ENCODE results near the gene ZMIZ1. TPM values are rescaled to one million over a fixed set of nuclear protein-coding genes. Genes with fewer than 3 reads are reported as not detected.

ZMIZ1 gene
- total and polyA plus RNA-seq, 2 donors: 30.2 to 54.6 TPM

DNA sequence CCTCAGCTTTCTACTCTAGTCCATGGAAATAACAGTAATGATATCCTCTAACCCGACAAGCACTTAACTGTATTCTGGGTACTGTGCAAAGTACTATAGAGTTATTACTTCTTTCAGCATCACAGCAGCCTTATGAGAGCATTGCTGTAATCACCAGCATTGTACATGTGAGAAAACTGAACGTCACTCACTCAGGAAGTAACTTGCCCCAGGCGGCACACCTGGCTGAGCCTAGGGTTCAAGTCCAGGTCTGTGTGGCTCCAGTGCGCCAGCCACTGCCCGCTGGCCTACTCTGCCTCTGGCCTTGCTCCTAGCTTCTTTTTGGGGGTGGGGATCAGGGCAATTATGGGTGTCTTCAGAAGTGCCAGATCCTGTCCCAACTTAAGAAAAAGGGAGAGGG lies 50.5 kb downstream of the ZMIZ1 start:
- WGBS: 78% methylated on average over 5 of the region's 5 CpGs
- no peak overlapping the region for H3K4me3 ChIP-seq (ENCODE audit: low read depth, low read length)
- peaks cover 4% of the 10 kb centered on the region for H3K36me3 ChIP-seq (ENCODE audit: insufficient read depth)
- no peak overlapping the region for H3K27ac ChIP-seq (ENCODE audit: low read depth)
- DNase-seq (ENCODE audit: extremely low spot score): no peak
- no peaks in the 10 kb centered on the region for H3K4me1 ChIP-seq (ENCODE audit: insufficient read depth)

DNA sequence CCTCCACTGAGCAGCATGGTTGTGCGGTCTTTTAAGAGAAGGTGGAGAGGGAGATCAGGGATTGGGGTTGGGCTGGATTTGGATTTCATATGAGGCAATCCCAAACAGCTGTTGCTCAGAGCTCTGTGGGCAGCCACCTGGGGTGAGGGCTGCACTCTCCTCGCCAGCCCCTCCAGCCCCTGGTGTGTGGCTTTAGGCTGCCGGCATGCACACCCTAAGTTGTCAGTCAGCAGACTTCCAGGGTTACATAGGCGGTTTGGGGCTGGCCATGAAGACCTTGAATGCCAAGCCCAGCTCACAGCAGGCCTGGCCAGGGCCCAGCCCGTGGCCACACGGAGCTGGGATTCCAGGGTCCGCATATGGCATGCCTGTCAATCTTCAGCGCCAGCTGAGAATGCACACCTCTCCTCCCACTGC lies 54.8 kb downstream of the ZMIZ1 start:
- Histone ChIP-seq H3K4me3 (ENCODE audit: low read depth, low read length) (no peak overlapping the region), H3K36me3 (ENCODE audit: insufficient read depth) (peaks cover 4% of the 10 kb centered on the region), H3K27ac (ENCODE audit: low read depth) (no peak overlapping the region), H3K4me1 (ENCODE audit: insufficient read depth) (no peaks in the 10 kb centered on the region)
- whole genome bisulfite sequencing: 74% methylated on average over 8 of the region's 8 CpGs
- no peak for DNase-seq (ENCODE audit: extremely low spot score)

DNA sequence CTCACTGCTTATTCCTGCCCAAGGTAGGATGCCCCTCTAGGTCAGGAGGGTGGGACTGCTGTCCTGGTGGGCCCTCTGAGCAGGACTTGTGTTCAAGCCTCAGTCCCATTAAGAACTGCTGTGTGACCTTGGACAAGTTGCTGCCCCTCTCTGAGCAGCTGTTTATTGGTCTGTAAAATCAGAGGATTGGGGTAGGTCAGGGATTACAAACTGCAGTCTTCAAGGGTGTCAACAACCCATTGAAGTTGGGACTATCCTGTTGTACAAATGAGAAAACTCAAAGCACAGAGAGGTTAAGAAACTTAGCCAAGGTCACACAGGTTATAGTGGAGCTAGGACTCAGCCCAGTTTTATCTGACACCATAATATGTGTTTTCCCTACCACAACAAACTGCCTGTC lies 55.3 kb downstream of the ZMIZ1 start:
- Histone ChIP-seq H3K27ac (ENCODE audit: low read depth) (no peak overlapping the region), H3K36me3 (ENCODE audit: insufficient read depth) (peaks cover 4% of the 10 kb centered on the region), H3K4me3 (ENCODE audit: low read depth, low read length) (no peak overlapping the region), H3K4me1 (ENCODE audit: insufficient read depth) (no peaks in the 10 kb centered on the region)
- DNase-seq (ENCODE audit: extremely low spot score): no peak

DNA sequence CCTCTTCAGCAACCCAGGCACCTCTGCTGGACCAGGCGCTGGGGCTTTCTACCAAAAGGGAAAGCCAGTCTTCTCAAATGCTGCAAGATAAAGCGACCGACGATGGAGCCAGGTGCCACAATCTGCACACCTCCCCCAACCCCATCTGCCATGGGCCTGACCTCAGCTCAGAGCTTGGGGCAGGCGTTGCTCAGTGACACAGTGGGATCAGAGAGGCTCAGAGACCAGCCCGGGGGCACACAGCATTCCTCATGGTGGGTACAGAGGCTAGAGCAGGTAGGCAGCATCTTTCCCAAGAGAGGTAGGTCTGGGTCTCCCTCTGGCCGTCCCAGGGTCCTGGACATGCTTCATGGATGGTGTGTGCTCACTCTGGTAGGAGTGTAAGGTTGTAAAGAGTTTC lies 56.3 kb downstream of the ZMIZ1 start:
- DNase-seq (ENCODE audit: extremely low spot score): no peak
- WGBS: 83% methylated on average over 7 of the region's 7 CpGs
- Histone ChIP-seq H3K27ac (ENCODE audit: low read depth) (no peak overlapping the region), H3K36me3 (ENCODE audit: insufficient read depth) (peaks cover 4% of the 10 kb centered on the region), H3K4me3 (ENCODE audit: low read depth, low read length) (no peak overlapping the region), H3K4me1 (ENCODE audit: insufficient read depth) (no peaks in the 10 kb centered on the region)

DNA sequence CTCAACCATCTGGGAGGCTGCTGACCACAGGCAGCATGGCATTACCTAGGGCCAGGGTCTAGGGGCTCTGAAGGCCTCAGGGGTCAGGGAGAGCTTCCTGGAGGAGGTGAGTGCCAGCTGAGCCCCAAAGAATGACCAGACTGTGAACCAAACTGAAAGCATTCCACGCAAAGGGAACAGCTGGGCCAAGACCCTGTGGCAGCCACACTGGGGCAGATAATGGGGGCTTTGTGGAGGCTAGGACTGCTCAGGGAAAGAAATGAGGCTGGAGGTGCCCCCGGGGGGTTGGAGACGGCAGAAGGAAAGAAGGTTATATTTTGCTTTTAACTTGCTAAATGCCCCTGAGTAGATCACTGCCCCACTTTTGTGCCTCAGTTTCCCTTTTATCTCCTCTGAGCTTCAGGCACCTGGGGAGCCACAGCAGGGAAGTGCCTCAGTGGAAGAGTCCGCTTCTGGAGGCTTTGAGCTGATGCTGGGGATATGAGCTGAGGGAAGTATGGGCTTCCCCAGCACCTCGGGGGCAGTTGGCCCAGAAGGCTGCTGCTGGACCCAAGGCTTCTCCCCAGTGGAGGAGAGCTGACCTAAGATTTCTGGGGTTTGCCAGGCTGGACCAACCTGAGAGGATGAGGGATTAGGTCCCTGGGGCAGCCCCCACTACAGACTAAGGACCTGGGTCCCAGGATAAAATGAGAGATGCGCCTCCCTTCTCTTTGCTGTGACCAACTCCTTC lies 57.8 kb downstream of the ZMIZ1 start:
- Histone ChIP-seq H3K4me1 (ENCODE audit: insufficient read depth) (no peaks in the 10 kb centered on the region), H3K4me3 (ENCODE audit: low read depth, low read length) (no peak overlapping the region), H3K27ac (ENCODE audit: low read depth) (no peak overlapping the region), H3K36me3 (ENCODE audit: insufficient read depth) (no peaks in the 10 kb centered on the region)
- DNase-seq (ENCODE audit: extremely low spot score): no peak
- WGBS: 92% methylated on average over 6 of the region's 6 CpGs

DNA sequence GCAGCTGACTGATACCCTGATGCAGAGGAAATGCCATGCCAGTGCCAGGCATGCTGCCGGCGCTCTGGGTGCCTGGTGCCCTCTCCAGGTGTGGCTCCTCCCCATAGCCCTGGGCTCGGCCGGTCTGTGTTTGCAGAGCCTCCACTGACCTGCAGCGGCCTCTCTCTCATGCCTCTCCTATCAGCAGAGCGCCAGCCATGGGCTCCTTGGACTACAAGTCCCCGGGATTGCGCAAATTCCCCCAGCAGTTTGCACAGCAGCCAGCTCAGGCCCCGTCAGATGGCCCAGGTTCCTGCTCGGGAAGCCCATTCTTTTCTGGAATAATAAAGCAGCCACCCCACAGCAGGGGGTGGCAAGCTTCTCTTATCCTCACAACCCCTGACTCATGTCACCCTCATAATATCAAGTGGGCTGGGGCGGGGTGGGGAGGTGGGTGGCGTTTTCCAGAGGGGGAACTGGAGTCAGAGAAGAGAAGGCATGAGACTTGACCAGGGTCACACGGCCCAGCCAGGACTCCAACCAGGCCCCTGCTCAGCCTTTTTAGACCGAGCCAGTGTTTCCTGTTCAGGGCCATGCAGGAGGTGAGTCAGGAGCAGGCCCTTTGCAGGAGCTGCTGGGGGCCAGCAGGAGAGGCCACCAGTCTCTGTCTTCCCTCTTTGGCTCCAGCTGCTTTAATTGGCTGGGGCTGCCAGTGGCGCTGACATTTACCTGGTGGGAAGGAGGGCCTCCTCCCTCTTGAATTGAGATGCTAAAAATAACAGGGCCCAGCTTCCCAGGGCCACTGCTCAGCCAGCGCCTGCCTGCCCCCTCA lies 58.6 kb downstream of the ZMIZ1 start:
- no peak overlapping the region for H3K4me3 ChIP-seq (ENCODE audit: low read depth, low read length)
- no peaks in the 10 kb centered on the region for H3K4me1 ChIP-seq (ENCODE audit: insufficient read depth)
- 74% methylated on average over 16 of the region's 16 CpGs for WGBS
- H3K36me3 ChIP-seq (ENCODE audit: insufficient read depth): no peaks in the 10 kb centered on the region
- DNase-seq (ENCODE audit: extremely low spot score): no peak
- no peak overlapping the region for H3K27ac ChIP-seq (ENCODE audit: low read depth)

DNA sequence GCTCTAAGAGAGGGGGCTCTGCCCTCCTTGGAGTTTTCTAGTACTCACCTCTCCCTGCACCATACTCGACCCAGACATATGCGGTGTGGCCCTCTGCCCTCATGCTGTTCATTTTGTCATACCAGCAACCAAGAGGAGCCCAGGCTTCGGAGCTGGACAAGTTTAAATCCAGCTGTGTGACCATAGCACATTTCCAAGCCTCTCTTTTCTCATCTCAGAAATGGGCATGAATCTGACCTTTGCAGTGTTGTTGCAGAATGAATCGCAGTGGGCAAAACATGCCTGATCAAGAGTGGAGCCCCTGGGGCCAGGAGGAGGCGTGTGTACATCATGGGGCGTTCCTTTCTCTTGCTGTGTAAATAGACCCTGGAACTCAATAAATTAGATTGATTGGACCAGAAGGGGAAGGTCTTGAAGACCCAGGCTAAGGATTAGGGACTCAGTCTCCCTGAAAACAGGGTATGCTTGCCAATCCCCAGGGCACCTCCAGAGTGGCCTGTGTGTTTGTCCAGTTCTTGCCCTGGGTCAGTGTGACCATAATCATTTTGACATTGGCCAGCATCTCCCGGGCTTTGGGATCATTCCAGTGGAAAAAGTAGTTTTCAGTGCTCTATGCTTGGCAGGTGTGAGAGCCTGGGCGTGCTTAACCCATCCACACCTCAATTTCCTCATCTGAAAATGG lies 59.6 kb downstream of the ZMIZ1 start:
- no peak overlapping the region for H3K4me3 ChIP-seq (ENCODE audit: low read depth, low read length)
- no peaks in the 10 kb centered on the region for H3K4me1 ChIP-seq (ENCODE audit: insufficient read depth)
- WGBS: 82% methylated on average over 8 of the region's 8 CpGs
- DNase-seq (ENCODE audit: extremely low spot score): no peak
- H3K36me3 ChIP-seq (ENCODE audit: insufficient read depth): no peaks in the 10 kb centered on the region
- H3K27ac ChIP-seq (ENCODE audit: low read depth): no peak overlapping the region

DNA sequence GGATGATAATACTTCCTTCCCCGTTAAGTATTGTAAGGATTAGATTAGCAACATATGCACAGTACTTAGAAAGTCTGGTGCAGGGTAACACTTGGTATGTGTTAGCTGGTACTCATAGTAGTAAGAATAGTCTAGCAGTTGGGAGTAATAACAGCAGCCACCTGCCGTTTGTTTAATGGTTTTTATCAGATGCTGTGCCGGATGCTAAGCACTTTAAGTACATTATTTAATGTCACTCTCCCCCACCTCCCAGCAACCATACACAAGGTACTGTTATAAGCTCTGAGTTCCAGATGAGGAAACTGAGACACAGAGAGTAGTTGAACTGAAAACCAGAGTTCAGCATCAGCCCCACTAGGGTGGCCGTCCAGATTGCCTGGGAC lies 60.1 kb downstream of the ZMIZ1 start:
- no peaks in the 10 kb centered on the region for H3K4me1 ChIP-seq (ENCODE audit: insufficient read depth)
- no peak for DNase-seq (ENCODE audit: extremely low spot score)
- H3K27ac ChIP-seq (ENCODE audit: low read depth): no peak overlapping the region
- 33% methylated on average over 4 of the region's 4 CpGs for WGBS
- no peaks in the 10 kb centered on the region for H3K36me3 ChIP-seq (ENCODE audit: insufficient read depth)
- no peak overlapping the region for H3K4me3 ChIP-seq (ENCODE audit: low read depth, low read length)

DNA sequence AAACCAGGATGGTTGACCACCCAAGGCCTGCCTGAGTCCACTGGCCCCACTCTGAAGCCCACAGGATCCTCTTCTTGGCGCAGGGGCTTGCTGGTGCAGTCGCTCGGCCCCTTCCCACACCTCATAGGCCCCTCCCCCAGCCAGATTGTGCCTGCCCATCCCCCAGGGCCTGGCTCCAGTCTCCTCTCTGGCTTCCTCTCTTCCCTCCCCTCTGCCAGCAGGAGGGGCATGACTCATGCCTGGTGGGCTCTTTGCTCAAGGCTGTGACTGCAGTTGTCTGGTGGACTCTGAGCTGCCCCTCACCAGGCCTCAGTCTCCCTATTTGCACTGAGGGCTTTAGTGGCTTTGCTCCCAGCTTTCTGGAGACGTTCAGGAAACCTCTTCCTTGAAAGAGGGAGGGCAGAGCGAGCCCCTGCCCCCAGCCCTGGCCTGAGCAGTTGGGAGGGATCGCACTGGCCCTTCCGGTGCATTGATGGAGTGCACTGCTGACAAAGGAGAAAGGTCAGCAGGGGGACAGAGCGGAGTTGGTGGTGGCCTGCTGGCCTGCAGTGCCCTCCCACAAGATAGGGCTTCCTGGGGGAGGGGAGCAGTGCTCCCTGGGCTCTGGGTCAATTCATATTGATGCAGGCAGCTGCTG lies 60.7 kb downstream of the ZMIZ1 start:
- H3K4me3 ChIP-seq (ENCODE audit: low read depth, low read length): no peak overlapping the region
- WGBS: 57% methylated on average over 8 of the region's 8 CpGs
- H3K36me3 ChIP-seq (ENCODE audit: insufficient read depth): no peaks in the 10 kb centered on the region
- H3K4me1 ChIP-seq (ENCODE audit: insufficient read depth): no peaks in the 10 kb centered on the region
- no peak overlapping the region for H3K27ac ChIP-seq (ENCODE audit: low read depth)
- no peak for DNase-seq (ENCODE audit: extremely low spot score)

DNA sequence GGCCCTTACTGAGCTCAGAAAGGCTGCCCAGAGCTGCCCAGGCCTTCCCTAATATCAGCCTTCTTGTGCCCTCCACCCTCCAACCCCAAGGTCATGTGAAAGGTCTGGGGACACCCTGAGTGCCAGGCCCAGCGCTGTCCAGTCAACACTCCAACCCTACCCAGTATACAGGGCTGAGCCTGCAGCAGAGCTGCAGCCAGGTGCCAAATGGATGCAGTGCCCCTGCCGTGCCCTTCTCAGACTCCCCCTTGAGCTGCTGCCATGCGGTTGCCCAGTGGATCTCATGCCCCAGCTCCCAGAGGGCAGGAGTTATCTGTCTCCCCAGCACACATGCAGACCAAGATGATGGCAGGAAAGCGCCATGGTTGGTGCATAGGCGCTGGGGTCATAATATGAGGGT lies 61.5 kb downstream of the ZMIZ1 start:
- no peak overlapping the region for H3K27ac ChIP-seq (ENCODE audit: low read depth)
- DNase-seq (ENCODE audit: extremely low spot score): no peak
- no peak overlapping the region for H3K4me3 ChIP-seq (ENCODE audit: low read depth, low read length)
- H3K4me1 ChIP-seq (ENCODE audit: insufficient read depth): no peaks in the 10 kb centered on the region
- WGBS: 89% methylated on average over 5 of the region's 5 CpGs
- no peaks in the 10 kb centered on the region for H3K36me3 ChIP-seq (ENCODE audit: insufficient read depth)

DNA sequence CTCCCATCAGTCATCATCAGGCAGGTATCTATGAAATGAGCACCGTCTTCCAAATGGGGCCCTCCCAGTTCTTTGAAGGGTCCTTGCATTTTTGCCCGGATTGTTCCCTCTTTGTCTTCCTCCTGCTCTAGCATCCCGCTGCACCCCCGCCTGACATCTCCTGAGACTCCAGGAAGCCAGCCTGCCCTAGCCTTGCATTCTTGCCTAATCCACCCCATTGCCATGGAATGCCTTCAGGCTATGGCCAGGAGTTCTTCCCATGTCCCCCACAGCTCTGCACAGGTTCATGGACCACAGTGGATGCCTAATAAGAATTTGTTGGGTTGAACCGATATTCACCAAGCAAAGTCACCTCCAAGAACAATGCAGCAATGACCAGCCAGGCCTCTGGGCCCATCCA lies 62.1 kb downstream of the ZMIZ1 start:
- Histone ChIP-seq H3K27ac (ENCODE audit: low read depth) (no peak overlapping the region), H3K4me1 (ENCODE audit: insufficient read depth) (no peaks in the 10 kb centered on the region)

DNA sequence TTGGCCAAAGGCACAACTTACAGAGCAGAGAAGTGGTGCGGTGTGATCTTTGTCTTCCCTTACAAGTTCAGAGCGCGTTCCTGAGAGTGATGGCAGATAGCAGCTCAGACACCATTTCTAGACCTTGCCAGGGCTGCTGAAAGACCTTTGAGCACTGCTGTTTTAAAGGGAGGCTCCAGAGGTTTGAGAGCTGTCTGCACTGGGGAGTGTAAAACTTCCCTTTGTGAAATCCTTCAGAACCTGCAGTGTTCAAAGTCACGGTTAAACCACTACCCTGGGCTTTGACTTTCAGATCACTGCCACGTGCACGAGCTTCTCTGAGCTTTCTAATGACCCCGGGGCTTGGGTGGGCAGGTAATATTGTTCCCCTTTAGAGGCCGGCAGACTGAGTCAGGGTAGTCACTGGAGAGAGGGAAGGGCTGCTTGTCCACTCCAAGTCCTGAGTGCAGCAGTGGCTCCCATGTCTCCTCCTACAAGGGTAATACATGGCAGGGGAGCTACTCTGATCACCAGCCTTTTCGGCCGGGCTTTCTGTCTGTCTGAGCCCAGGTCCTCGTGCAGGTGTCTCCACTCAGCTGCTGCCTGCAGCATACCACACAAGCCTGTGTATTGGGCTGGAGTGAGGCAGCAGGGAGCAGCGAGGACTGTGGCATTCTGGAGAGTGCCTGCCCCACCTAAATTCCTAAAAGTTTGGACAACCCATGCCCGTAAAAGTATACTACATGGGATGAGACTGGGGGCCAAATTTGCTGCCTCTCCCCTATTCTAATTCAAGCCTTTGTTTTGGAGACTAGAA lies 63.3 kb downstream of the ZMIZ1 start:
- Histone ChIP-seq H3K27ac (ENCODE audit: low read depth) (no peak overlapping the region), H3K4me1 (ENCODE audit: insufficient read depth) (no peaks in the 10 kb centered on the region), H3K36me3 (ENCODE audit: insufficient read depth) (no peaks in the 10 kb centered on the region), H3K4me3 (ENCODE audit: low read depth, low read length) (no peak overlapping the region)
- WGBS: 80% methylated on average over 13 of the region's 13 CpGs
- DNase-seq (ENCODE audit: extremely low spot score): no peak

More for the DNA sequence above, 62.1 kb downstream of the ZMIZ1 start:
- no peak for DNase-seq (ENCODE audit: extremely low spot score)
- no peaks in the 10 kb centered on the region for H3K36me3 ChIP-seq (ENCODE audit: insufficient read depth)
- no peak overlapping the region for H3K4me3 ChIP-seq (ENCODE audit: low read depth, low read length)
- 83% methylated on average over 5 of the region's 5 CpGs for WGBS
